Measurements from ENCODE around the gene OR2H1. TPM values are rescaled to one million over a fixed set of nuclear protein-coding genes. Genes with fewer than 3 reads are reported as not detected.

The OR2H1 gene
- total RNA-seq, 4 donors from 2014 or later, result not detected

DNA sequence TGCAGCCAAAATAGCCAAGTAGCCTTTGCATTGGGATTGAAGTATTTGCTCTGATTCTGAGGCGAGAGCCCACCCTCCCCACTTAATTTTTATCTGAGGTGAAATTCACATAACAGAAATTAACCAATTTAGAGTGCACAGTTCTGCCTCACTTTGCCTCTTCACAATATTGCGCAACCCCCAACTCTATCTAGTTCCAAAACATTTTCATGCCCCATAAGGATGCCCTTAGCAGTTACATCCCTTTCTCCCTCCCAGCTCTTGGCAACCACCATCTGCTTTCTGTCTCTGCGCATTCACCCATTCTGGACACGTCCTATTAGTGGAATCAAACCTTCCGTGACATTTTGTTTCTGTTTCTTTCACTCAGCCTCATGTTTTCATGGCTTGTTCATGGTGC, 21.8 kb downstream of the OR2H1 start:
- H3K27me3 ChIP-seq, result no peaks in the 10 kb centered on the region
- H3K36me3 ChIP-seq, result no peaks in the 10 kb centered on the region
- H3K4me1 ChIP-seq, result no peaks in the 10 kb centered on the region
- H3K4me3 ChIP-seq, result no peak overlapping the region
- TF ChIP-seq, protein P1, sequence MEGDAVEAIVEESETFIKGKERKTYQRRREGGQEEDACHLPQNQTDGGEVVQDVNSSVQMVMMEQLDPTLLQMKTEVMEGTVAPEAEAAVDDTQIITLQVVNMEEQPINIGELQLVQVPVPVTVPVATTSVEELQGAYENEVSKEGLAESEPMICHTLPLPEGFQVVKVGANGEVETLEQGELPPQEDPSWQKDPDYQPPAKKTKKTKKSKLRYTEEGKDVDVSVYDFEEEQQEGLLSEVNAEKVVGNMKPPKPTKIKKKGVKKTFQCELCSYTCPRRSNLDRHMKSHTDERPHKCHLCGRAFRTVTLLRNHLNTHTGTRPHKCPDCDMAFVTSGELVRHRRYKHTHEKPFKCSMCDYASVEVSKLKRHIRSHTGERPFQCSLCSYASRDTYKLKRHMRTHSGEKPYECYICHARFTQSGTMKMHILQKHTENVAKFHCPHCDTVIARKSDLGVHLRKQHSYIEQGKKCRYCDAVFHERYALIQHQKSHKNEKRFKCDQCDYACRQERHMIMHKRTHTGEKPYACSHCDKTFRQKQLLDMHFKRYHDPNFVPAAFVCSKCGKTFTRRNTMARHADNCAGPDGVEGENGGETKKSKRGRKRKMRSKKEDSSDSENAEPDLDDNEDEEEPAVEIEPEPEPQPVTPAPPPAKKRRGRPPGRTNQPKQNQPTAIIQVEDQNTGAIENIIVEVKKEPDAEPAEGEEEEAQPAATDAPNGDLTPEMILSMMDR (IDR thresholded peaks at IDR 0.05 in 4 of 5, conservative IDR thresholded peaks at IDR 0.05 in 1 of 5), result no peak
- no peak for TF ChIP-seq POLR2A (IDR thresholded peaks at IDR 0.05)
- no peaks in the 10 kb centered on the region for H3K9me3 ChIP-seq
- ATAC-seq (no peak), DNase-seq (no peak)
- intact Hi-C loops (cut with DNase I; ENCODE audit: low total_unique reads), result no loop called here
- in situ Hi-C loops (cut with MboI; ENCODE audit: low sequenced_read_pairs in 4 of 4), result no loop called here
- H3K27ac ChIP-seq, result no peak overlapping the region

DNA sequence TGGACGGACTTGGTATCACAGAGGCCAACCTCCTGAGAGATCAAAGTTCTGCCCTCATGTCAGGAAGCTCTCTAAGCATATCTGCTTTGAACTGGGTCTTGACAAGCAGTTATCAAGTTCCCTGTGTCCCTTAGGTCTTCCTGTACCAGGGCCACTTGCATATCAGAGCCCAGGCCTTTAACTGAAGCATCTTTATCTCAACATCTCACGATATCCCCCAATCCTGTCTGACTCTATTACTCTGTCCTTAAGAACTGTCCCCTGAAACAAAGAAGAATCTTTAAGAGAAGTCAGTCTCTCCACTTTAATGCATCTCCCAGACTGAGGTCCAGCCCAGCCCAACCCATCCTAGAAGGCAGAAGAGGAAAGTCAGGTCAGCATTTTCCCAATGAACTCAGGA, 22.6 kb downstream of the OR2H1 start:
- DNase-seq (no peak), ATAC-seq (no peak)

DNA sequence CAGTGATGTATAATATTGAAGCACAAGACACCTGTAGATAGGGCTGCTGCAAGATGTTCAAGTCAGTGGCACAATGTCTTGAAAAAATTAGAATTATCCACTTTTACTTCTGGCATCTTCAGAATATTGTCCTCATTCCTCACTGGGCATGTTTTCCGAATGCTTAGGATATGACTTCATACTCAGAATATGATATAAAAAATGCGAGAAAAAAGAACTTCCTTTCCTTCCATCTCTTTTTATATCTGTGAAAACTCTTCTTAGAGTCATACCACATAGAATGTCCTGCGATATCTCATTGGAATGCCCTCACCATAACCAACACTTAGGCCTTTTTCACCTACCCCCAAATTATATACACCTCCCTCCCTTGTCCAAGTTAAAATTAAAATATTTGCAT, 26.2 kb downstream of the OR2H1 start:
- in situ Hi-C loops (cut with MboI; ENCODE audit: low sequenced_read_pairs in 4 of 4) (no loop called here), intact Hi-C loops (cut with DNase I; ENCODE audit: low total_unique reads) (no loop called here)
- Histone ChIP-seq H3K27me3 (no peaks in the 10 kb centered on the region), H3K36me3 (no peaks in the 10 kb centered on the region), H3K9me3 (no peaks in the 10 kb centered on the region), H3K4me3 (no peak overlapping the region), H3K4me1 (no peaks in the 10 kb centered on the region), H3K27ac (no peak overlapping the region)
- ATAC-seq (no peak), DNase-seq (no peak)
- TF ChIP-seq, protein P1 (IDR thresholded peaks at IDR 0.05 in 4 of 5, conservative IDR thresholded peaks at IDR 0.05 in 1 of 5), result no peak
- no peak for TF ChIP-seq POLR2A (IDR thresholded peaks at IDR 0.05)

More for the DNA sequence above, 22.6 kb downstream of the OR2H1 start:
- no peaks in the 10 kb centered on the region for H3K36me3 ChIP-seq
- H3K27me3 ChIP-seq, result no peaks in the 10 kb centered on the region
- H3K9me3 ChIP-seq, result no peaks in the 10 kb centered on the region
- intact Hi-C loops (cut with DNase I; ENCODE audit: low total_unique reads) (no loop called here), in situ Hi-C loops (cut with MboI; ENCODE audit: low sequenced_read_pairs in 4 of 4) (no loop called here)
- H3K4me3 ChIP-seq, result no peak overlapping the region
- TF ChIP-seq, protein P1 (IDR thresholded peaks at IDR 0.05 in 4 of 5, conservative IDR thresholded peaks at IDR 0.05 in 1 of 5), result no peak
- no peak for TF ChIP-seq POLR2A (IDR thresholded peaks at IDR 0.05)
- H3K27ac ChIP-seq, result no peak overlapping the region
- no peaks in the 10 kb centered on the region for H3K4me1 ChIP-seq

DNA sequence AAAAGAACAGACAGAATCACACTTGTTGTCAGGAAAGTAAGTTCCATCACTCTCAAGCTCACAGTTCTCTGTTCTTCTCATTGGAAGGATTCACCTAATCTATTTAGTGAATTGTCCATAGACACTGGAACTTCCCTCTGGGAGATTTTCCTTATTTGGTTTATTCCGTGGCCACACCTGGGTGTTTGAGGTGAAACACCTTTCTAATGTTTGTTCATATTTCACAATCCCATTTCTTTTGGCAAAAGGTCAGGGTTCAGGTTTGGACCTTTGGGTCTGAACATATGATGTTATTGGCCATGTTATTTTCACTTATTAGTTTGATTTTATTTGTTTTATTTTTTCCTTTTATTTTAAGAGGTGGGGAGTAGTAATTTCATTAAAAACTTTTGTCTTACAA, 26.8 kb downstream of the OR2H1 start:
- DNase-seq, result no peak
- Histone ChIP-seq H3K4me1 (no peaks in the 10 kb centered on the region), H3K36me3 (no peaks in the 10 kb centered on the region), H3K27me3 (no peaks in the 10 kb centered on the region), H3K4me3 (no peak overlapping the region), H3K27ac (no peak overlapping the region), H3K9me3 (no peaks in the 10 kb centered on the region)
- intact Hi-C loops (cut with DNase I; ENCODE audit: low total_unique reads) (no loop called here), in situ Hi-C loops (cut with MboI; ENCODE audit: low sequenced_read_pairs in 4 of 4) (no loop called here)
- ATAC-seq, result no peak
- TF ChIP-seq POLR2A (IDR thresholded peaks at IDR 0.05), result no peak
- TF ChIP-seq, protein P1 (IDR thresholded peaks at IDR 0.05 in 4 of 5, conservative IDR thresholded peaks at IDR 0.05 in 1 of 5), result no peak

DNA sequence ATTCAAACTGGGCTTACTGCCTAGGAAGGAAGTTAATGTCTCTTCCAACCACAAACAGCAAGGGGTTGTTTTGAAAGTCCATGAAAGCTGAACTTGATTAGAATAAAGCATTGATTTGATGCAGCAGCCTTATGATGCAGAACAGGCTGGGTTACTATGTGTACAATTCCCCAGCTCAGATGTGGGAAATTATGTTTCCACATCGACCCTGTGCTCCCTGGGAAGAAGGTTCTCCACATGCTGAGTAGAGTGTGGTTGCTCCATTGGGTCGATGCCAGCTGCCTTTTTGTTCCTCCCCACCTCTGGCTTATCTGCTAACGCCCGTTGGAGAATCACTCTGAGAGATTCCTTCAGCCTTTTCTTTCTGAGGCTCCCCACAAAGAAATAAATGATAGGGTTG, 29.6 kb downstream of the OR2H1 start:
- TF ChIP-seq POLR2A (IDR thresholded peaks at IDR 0.05), result no peak
- TF ChIP-seq, protein P1 (IDR thresholded peaks at IDR 0.05 in 4 of 5, conservative IDR thresholded peaks at IDR 0.05 in 1 of 5), result no peak
- intact Hi-C loops (cut with DNase I; ENCODE audit: low total_unique reads), result no loop called here
- H3K9me3 ChIP-seq, result no peaks in the 10 kb centered on the region
- DNase-seq, result no peak
- no peak overlapping the region for H3K4me3 ChIP-seq
- no peaks in the 10 kb centered on the region for H3K4me1 ChIP-seq
- H3K36me3 ChIP-seq, result no peaks in the 10 kb centered on the region
- in situ Hi-C loops (cut with MboI; ENCODE audit: low sequenced_read_pairs in 4 of 4), result no loop called here
- H3K27ac ChIP-seq, result no peak overlapping the region
- no peak for ATAC-seq
- no peaks in the 10 kb centered on the region for H3K27me3 ChIP-seq

Measured in gastrocnemius medialis (tissue), 4 donors.